Dedifferentiated amniotic fluid mesenchymal stem cell (primary cell): ENCODE results near the gene FMNL2.

Experiments
- DNase-seq: peaks from one replicate; pipeline ENCODE4 v3.0.0-alpha.2; 2016; ENCODE audit errors: extremely low spot score

Gene FMNL2

DNA sequence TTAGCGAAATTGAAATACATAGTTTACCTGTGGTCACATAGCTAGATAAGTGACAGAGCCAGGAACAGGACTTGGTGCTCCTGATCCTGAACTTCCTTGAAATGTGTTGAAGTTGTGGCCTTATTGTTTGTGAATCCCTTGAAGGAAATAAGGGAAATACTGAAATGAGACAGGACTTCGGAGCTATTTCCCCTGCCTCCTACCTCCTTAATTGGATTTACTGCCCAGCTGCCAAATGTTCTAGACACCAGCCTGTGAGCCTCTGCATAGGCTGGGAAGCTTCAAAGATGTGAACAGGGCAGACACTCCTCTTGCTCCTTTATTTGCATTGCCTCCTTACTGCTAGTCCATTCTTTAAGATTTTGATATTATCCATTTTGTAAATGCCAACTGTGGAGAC is 247.1 kb downstream of the FMNL2 start:
- DNase-seq: no peak

DNA sequence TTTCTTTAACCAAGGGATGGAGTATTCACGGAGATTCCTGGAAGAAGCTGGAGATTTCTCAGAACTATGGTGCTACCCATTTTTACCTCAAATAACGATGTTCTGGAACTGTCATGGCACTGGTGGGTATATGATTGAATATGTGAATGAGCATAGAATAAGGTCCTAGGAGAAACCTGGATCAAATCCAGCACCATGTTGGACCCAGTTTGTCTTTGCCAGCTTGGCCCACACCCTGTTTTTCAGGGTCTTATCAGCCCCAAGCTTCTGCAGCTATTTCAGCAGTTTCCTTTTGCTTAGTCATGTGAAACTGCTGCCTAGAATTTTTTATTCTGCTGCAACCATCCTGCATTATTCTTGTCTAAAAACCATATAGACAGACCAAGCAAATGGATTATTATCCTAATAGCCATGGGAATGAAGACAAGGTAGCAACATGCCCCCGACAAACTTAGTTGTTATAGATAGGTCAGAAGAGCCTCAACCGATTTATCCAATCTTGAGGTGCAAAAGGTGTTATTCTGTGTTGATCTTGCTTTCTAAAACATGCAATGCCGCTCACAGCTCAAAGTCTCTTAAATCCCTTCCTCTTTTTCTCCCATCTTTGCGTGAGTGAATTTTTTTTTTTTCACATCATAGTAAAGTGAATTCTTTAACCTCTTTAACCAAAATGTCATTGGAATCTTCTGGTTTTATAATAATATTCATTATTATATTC is 248.7 kb downstream of the FMNL2 start:
- DNase-seq: no peak

DNA sequence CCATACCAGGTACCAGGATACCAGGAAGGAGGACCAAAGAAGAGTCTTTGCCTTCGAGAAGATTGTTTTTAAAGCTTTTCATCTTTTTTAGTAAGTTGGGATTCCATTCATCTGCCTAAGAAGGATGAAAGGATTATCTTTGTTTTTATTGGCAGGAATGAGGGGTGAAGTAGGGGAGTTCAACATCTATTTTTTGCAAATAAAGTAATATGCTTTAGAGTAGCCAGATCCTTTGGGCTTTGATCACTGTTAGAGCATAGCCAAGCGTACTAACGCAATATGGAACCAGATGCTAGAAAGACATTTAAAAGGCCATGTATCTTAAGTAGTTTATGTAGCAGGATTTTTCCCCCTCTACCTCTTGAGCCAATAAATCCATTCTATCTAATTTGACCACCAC is 249.3 kb downstream of the FMNL2 start:
- no peak for DNase-seq

DNA sequence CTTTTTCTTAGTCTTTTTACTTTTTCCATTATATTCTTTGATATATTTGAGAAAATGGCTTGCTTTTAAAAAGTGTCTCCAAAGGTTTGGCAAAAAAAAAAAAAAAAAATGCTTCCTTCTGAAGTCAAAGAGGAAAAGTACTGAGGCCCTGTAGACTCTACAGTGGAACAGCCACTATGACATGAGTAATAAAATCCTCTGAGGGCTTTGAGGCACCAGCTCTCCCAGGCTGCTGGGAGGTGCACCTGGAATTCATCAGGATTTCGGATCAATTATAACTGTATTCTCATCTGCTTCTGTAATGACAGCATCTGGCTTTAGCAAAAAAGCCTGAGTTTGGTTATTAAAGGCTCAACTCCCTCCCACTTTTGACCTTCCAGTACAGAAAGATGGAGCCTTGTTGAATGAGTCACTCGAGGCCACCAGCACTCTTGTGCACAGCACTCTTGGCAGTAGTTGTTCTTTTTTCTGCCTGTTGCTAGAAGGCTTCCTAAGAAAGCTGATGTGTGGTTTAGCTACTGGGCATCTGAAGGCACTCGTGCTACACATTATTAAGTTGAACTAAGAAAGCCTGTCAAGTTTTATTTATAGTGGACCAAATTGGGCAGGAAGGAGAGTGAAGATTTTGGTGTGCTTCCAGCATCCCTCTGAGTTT is 251.0 kb downstream of the FMNL2 start:
- peak; percentile 84 for DNase-seq

DNA sequence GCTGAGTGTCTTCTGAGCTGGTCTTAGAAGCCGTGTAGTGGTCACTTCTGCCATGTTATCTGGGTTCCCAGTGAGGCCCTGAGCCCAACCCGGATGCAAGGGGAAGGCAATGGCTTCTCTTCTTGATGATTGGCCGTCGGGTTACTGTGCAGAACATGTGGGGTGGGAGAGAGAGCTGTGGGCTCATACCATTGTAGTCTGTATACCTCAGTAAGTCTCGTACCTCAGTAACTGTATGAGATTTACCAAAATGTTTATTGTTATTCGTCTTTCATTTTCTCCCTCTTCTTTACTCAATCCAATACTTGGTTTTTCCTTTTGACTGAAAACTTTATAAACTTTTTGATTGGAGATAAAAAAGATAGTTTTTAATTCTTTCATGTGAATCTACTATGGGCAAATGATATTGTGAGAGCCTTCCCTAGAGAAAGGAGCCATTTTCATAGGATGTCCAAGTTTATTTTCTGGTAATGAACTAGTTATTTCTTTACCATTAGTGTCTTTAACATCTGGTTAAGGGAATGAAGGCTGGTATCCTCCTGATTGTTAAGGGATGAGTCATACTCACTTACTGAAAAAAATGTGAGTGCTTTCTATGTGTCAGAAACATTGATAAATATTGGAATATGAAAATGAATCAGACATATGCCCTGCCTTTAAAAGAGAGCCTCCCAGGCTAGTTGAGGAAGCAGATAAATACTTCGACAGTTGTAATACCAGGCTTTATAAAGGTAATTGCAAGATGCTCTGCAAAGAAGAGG is 252.4 kb downstream of the FMNL2 start:
- DNase-seq: no peak

DNA sequence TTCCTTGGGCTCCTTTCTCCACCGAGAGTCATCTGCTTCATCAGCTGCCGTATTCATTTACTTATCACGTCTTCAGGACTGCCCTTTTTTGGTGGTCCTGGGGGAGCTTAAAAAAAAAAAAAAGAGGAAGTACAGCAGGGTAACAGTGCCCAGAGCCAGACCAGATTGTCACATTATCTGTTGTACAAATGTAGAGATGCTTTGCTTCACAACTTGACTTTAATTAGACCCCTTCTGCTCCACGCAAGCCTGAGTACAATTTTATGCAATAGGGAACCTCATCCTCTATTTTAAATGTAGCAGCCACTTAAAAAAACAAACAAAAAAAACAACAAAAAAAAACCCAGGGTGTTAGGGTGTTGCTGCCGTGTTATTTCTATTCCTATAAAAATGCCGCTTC is 254.0 kb downstream of the FMNL2 start:
- DNase-seq: no peak

DNA sequence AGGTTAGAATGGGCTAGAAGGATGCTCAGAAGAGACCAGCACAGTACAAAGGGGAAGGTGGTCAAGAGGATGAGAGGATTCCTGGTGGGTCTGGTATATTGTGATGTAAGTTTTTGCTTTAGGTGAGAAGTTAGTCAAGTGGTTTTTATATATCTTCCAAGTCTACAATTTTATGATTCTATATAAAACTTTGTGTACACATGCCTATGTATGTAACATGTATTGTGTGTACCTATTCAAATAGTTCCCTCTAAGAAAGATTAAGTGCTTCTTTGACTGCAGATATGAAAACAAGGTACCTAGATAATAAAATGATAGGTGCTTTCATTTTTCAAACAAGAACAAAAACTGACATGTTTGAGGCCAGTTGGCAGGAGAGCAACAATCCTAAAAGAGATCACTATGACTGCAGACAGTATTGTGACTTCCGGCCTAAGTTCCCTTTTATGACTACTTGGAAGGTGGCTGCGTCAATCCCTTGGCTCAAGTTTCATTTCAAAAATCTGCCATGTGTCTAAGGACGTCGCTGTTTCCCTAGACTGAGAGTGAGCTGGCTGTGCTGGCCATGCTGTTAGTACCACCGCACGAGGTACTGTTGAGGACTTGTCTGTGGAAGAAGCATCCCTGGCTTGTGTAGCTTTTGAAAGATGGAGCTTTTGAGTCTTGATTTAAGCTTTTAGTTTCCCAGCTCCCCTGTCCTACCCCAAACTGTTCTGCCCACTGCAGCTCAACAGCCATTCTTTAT is 259.2 kb downstream of the FMNL2 start:
- no peak for DNase-seq

DNA sequence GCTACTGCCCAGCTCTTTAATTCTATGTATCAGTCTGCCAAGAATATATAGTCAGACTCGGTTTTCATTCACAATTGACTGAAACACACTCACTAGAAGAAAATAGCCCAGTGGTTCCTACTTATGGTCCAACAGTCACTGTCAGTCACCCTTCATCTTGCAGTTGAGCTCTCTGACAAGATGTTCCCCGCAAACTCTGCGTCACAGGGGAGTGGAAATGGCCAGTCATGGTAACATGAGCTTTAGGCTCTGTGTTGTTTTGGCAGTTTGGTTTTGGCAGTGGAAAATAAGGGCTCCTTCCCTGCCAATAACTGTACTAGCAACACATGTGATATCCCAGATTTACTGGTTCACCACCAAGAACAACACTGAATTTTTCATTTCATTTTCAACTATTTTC is 259.8 kb downstream of the FMNL2 start:
- DNase-seq: no peak

DNA sequence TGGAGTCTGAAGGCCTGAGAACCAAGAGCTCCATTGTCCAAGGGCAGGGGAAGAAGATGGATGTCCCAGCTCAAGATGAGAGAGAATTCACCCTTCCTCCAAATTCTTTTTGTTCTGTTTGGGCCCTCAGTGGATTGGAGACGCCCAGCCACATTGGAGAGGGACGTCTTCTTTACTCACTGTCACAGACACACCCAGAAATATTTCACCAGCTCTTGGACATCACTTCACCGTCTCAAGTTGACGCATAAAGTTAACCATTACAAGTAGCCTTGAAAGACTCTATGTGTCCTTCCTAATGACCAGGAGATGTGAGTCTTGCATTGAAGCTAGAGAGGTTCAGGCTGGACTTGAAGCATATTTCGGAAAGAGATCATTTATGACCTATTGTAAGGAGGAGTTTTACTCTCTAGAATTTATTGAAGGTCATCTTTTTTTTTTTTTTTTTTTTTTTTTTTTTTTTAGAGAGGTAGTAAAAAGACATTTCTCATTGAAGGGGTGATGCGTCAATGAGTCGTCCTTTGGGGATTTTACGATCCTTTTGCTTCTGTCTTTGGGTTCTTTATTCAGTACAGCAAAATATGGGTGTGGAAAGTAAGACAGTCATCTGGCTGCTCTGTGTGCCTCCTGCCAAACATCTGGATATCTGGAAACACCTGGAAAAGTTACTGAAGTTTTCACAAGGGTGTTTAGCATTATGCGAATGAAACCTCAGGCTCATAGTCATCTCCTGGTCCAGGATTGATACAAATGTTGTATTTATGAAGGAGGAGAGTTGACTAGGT is 264.2 kb downstream of the FMNL2 start:
- no peak for DNase-seq

DNA sequence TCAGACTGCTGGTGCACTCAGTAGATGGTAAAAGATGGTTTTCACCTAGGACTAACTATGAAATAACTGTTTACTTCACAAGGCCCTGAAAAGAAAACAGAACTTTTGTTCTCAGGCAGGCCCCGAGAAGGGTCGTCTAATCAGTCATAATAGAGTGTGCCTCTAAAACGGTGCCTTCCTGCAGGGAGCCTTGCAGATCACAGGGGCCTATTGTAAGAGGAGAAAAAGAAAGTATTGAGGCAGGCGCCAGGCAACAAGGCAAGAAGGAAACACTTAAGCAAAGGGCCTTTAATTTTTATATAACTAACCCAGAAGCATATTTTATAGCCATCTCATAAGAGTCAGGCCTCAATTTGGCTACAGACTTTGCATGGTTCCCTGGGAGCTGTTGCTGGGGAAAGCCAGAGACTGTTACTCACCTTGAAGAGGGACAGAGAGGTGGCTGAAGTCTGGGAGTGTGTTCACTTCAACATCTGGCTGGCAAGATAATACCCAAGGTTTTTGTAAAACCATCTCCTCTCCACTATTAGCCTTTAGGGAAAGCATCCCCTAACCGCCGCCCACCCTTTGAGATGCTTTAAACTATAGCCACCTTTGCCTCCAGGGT is 265.2 kb downstream of the FMNL2 start:
- no peak for DNase-seq

DNA sequence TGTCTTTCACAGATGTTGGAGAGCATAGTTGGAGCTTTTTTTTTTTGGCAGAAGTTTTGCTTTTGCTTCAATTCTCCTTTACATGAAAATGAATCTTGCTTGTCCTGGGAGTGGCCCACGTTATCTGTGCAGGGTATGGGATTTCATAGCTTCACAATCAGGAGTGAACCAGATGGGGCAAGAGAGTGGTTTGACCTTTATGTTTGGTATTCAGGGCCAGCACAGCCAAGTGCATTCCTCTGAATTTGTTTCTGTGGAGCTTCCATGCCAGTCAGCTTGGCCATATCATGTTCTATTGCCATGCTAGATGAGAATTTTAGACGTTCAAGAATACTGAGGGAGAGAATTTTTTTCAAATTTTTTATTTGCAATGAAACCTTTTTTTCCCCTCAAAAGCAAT is 265.7 kb downstream of the FMNL2 start:
- DNase-seq: peak; percentile 60

DNA sequence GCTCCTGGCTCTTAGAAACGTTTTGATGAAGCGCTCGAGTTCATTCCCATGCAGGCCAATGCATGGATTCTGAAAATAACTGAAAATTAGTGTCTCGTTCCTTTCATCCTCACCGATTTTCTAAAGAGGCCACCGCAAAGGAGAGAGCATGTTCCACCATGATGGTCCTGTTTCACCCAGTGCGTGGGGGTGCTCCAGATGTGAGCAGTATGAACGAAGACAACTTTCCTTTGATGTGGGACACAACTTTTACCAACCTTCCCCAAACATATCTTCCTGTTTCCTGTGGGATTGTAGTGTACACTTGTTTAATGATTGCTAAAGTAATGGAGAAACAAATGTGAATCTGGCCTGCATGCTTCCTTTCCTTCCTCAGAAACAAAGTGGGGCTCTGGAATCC is 267.8 kb downstream of the FMNL2 start:
- DNase-seq: no peak

DNA sequence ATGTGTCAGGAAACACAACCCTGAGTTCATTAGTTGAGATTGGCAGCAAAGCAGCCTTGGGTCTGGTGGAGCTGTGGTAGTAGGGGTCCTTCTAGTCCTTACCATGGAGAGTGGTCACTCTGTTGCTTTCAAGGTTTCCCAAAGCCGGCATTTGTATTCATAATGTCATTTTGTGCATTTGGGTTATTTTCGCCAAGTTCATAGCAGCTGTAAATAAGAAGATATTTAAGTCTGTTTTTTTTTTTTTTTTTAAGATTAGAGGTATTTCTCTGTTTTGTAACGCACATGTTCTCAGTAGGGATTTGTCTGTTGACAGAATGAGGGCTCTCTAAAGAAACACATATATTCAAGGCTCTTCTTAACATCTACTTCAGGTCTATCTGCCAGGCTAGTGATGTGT is 268.2 kb downstream of the FMNL2 start:
- DNase-seq: no peak

DNA sequence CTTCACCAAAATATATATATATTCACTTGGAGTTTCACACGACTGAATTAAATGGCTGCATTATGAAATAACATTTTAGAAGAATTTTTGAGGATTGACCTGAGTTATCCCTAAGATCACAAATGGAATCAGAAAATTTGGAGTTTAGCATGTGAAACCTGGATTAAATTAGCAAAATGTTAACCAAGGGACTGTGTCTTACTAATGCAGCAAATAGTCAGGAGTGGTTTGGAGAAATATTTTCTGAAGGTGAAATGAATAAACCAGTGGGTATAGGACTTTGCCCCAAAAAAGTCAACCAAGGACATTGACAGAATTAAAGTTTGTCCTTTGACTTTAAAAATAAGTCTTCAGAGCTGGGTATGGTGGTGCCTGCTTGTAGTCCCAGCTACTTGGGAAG is 271.1 kb downstream of the FMNL2 start:
- DNase-seq: no peak

DNA sequence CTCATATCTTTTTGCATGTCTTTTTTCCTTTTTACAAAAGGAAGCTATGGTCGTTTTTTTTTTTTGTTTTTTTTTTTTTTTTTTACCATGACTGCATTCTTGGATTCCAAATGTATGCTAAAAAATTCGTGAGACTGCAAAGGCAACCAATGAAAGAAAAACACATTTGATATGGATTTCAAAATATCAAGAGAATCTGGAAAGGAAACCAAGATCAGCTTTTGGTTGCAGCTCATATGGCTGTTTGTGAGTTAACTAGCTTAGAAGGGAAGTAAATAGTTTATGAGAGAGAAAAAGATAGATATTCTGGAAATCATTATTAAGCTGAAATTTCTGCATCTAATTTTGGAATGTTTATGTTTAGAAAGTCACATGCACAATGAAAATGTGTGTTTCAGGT is 272.0 kb downstream of the FMNL2 start:
- no peak for DNase-seq

DNA sequence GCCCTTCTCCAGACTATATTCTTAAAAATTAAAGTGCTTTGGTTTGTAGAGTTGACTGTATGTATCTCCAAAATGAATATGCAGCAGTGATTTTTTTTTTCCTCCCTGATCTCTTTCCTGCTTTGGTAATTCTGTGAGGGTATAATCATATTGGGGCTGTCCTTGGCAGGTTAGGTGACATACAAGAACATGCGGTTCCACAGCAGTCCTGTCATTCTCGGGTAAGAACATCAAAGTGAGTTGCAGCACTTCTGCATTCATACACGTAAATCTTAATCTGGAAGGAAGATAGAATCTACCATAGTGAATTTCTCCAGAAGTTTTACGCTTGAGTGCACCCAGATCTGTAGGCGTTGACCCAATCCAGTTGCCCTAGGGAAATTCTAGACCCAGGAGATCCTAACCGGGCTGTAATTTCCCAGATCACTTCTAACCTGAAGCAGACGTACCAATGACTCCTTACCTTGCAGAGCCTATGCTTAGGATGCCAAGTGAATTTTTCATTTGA is 272.9 kb downstream of the FMNL2 start:
- DNase-seq: no peak

DNA sequence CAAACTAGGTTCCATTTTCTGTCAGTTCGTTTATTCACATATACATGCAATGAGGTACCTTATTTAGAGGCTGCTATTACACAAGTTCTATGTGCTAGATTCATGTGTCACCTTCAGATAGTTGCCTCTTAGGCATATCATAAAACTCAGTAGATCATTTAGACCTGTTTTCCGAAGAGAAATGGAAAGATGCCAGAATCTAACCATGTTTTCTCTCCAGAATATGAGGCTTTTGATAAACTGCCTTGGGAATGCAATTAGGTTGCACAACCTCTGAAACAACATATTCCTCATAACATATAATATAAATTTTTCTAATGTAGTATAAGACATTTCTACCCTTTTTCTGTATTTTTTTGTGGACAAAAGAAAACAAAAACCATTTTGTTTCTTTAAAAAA is 274.2 kb downstream of the FMNL2 start:
- no peak for DNase-seq

DNA sequence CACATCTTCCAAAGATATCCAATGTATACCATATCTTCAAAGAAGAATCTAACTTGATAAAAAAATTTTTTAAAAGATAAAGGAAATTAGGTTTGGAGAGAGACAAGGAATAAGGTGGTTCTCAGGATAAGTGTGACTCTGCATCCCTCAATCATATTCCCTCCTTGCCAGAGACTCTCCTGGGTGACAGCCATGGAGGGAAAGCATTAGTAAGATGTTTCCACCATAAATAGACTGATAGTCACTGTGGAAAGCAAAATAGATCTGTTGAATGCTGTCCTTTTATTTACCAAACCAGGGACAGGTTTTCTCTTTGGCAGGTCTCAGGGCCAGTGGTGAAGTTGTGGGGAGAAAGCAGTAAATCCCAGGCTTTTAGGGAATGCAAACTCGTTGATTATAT is 274.7 kb downstream of the FMNL2 start:
- DNase-seq: no peak

DNA sequence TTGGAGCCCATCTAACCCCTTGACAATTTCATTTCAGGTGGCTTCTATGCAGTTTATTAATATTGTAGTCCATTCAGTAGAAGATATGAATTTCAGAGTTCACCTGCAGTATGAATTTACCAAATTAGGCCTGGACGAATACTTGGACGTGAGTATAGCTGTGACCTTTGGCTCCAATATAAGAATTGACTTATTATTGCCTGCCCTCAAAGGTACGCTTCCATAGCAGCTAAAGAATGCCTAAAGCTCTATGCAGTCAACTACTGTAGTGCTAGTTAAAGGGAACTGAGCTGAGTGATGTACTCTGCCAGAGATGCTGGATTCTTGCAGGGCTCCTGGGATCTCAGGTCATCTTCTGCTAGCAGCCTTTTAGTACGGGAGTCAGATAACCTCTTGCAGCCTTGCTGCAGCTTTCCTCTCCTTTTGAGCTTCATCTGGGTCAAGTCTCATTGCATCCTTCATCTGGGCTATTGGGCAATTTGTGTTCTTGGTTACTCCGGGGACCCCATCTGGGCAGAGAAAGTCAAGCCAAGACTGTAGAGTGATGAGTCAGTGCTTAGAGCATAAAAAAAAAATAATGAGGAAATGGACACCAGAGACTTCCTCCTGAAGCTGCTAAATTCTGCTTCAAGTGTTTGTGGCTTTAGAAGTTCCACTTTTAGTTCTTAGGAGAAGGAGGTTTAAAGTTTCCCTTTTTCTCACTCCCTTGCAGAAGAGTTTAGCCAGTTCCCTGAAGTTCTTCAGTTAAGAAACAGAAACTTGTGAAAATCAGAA is 276.7 kb downstream of the FMNL2 start:
- peak; percentile 36 for DNase-seq

DNA sequence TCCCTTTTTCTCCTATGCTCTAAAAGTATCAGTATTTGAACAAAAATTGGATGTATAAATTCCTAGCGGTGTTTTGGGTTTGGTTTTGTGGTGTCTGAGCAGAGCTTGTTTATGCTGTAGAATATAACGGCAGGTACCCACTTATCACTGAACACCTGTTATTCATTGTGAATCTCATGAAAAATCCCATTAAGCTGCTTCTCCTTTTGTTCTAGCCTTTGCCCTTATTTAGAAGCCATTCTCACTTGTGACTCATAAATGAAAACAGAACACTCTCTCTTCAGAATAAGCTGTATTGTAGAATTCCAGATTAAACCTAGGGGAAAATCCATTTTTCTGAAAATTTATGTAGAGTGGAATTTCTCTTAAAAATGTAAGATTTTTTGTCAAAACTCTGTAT is 278.3 kb downstream of the FMNL2 start:
- DNase-seq: no peak
